HEK293T (cell line): ENCODE data around the gene PSD2.

Source experiments
- ARNT ChIP-seq: fragments of 450-650 bp; IDR thresholded peaks from 2 replicates; pipeline ENCODE4 v1.6.1; 2017; ENCODE audit warnings: mild to moderate bottlenecking
- BHLHE40 ChIP-seq: fragments of 450-650 bp; IDR thresholded peaks from 2 replicates; pipeline ENCODE4 v1.6.1; 2016; ENCODE audit warnings: mild to moderate bottlenecking, moderate library complexity, borderline replicate concordance
- FOXA1 ChIP-seq: fragments of 450-650 bp; IDR thresholded peaks from 2 replicates; pipeline ENCODE4 v1.6.1; 2016; ENCODE audit warnings: mild to moderate bottlenecking
- SP1 ChIP-seq: fragments of 450-650 bp; IDR thresholded peaks from 2 replicates; pipeline ENCODE4 v1.6.1; 2017
- SUZ12 ChIP-seq: fragments of 450-650 bp; IDR thresholded peaks from 2 replicates; pipeline ENCODE4 v1.6.1; 2016; ENCODE audit warnings: mild to moderate bottlenecking

DNA sequence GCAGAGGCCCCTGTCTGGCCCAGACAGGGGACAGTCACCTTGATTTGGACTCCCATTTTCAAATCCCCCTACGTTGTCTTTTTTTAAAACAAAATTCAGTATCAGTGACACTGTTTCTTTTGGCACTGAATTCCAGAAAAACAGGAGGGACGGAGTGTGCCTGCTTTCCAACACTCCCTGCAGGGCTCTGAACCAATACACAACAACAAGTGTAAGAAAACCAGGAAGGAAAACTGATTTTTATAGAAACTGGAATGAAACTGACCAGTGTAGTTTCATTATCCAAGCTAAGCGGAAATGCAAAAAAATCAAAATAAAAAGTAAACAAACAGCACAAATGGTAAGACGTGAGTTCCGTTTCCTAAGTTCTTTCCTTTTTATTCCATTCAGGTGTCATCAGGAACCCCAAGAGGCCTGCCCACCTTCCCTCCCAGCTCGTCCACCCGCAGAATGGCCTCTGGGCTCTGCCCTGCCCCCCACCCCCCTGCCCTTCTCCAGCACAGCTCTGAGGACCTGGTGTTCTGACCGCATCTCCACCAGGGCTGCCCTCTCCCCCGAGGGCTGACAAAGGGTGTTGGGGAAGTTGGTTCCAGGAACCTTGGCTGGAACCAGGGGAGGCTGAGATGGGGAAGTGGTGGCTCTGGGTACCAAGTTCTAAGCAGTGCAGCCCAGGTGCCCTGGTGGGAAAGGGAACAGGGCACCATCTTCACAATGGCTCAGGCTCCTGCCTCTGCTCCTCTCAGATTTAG, 73.6 kb downstream of the PSD2 start:
- TF ChIP-seq SP1 (no peak), FOXA1 (no peak), SUZ12 (no peak), BHLHE40 (no peak), ARNT (no peak)
